Measurements from ENCODE around the gene TH.
"Not testable (repeated sequence)": the region's sequence is repeated elsewhere in the genome, so short reads cannot be mapped to it uniquely, and the experiment has no call there.

The TH gene

GRCh38 chr11:2129699-2130366, 41.8 kb downstream of the TH start:
- DNase-seq (ENCODE audit: low read depth), result no peak

GRCh38 chr11:2129308-2129698, 42.3 kb downstream of the TH start:
- DNase-seq (ENCODE audit: low read depth), result no peak

DNA sequence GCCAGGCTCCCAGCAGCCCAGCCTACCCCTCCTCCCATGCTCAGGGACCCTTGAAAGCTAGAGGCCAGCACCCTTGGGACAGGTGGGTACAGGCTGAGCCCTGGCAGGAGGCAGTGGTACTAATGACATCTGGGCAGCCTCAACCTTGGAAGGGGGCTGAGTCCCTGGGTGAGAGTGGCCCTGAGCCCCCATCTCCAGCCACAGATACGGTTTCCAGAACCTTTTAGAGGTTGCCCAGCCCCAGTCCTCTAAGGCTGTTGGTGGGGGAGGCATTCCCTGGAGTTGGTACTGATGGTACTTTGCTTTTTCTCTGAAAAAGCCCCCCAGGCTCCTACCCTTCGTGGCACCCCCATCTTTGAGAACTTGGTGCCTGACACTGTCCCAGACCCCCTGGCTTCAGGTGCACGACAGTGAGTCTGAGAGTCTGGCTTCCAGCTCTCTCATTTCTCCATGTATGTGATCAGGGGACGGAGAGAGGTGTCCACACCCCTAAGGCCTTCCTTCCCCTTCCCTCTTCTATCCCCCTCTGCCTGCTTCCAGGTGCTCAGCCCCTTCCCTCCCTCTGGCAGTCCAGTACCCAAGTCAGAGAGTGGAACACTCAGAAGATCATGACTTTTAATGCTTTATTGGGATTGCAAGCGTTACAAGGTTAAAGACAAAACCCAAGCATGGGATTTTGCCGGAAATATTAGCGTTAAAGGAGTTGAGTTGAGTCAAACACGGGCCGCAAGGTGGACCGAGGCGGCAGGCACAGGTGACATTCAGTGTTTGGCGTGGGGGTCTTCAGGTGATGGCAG, 42.9 kb downstream of the TH start:
- no peak for DNase-seq (ENCODE audit: low read depth)

- no peak for DNase-seq (ENCODE audit: low read depth)
Observed at GRCh38 chr11:2128130-2128510, 43.5 kb downstream of the TH start.

- no peak for DNase-seq (ENCODE audit: low read depth)
Observed at GRCh38 chr11:2127482-2128129, 44.0 kb downstream of the TH start.

- no peak for DNase-seq (ENCODE audit: low read depth)
Observed at GRCh38 chr11:2126520-2127085, 45.0 kb downstream of the TH start.

GRCh38 chr11:2124736-2125484, 46.7 kb downstream of the TH start:
- not testable (repeated sequence) for DNase-seq (ENCODE audit: low read depth)

DNA sequence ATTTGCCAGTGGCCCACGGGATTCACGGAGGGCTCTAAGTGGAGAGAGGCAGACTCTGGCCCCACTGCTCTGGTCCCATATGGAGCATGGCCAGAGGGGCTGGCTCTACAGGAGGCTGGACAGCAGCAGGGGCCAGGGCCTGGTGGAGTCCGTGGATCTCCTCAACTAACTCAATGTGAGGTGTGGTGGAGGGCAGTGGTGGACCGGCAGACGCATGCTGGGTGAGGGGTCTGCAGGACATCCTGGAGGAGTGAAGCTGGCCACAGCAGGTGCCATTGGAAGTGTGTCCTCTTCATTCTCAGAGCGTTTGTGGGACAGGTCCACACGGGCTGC, 48.0 kb downstream of the TH start:
- no peak for DNase-seq (ENCODE audit: low read depth)

- DNase-seq (ENCODE audit: low read depth), result no peak
Observed at GRCh38 chr11:2122907-2123627, 48.5 kb downstream of the TH start.

DNA sequence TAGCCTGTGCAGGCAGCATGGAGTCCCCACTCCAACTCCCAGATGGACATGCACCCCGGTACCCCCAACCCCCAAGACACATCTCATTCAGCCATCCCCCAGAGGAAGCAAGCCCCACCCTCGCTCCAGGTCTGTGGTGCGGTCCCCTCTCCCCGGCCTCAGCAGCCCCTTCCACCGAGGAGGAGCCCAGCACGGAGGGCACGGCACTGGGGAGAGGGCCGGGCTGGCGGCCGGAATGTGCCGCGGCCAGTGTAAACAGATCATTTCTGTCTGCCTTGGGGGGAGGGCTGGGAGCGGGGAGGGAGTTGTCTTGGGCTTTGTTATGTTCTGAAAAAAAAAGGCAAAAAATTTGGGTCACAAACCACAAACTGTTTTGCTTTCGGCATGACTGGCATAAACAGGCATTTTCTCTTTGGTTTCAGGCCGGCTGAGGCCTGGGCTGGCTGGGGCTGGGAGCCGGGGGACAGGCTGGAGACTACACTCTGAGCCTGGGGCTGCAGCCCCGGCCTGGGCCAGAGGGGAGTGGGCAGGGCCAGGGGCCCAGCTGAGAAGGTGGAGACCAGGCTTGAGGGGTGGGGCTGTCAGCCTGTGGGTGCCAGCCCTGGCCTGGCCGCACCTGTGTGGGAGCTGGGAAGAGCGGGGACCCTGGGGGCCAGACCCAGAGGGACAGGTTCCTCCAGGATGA, 49.3 kb downstream of the TH start:
- DNase-seq (ENCODE audit: low read depth), result no peak

DNA sequence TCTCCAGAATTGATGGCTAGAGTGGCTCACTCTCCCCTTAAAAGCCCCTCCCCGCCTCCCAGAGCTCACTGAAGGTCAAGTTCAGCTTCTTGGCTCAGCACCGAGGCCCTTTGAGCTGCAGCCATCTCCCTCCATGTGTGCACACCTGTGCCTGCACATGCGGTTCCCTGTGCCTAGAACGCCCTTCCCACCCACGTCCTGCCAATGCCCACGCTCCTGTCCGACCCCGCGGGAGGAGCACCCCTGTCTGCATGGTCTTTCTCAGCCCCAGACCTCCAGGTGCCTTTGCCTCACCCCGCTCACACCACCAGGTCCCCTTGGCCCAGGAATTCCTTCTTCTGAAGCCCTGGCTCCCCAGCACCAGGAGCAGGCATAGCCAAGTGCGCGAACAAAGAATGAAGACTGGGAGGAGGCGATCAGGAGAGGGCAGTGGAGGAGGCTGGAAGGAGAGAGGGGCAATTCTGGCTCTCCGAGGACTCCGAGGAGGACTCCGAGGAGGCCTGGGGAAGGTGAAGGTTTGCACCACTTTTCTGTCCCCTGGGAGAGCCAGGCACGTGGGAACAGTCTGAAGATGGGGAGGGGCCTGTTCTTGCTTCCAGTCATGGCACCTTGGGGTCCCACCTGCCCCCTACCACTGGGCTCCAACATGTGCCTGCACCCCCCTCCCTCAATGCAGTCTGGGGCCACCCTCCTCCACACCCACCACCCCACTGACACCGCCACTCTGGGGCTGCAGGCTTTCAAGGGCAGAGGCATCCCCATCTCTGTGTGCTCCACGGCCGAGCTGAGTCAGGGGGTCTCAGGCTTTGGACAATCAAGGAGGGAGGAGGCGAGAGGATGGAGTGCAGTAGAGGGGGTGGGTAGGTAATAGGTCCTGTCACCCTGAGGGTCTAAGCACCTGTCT, 50.1 kb downstream of the TH start:
- no peak for DNase-seq (ENCODE audit: low read depth)

DNA sequence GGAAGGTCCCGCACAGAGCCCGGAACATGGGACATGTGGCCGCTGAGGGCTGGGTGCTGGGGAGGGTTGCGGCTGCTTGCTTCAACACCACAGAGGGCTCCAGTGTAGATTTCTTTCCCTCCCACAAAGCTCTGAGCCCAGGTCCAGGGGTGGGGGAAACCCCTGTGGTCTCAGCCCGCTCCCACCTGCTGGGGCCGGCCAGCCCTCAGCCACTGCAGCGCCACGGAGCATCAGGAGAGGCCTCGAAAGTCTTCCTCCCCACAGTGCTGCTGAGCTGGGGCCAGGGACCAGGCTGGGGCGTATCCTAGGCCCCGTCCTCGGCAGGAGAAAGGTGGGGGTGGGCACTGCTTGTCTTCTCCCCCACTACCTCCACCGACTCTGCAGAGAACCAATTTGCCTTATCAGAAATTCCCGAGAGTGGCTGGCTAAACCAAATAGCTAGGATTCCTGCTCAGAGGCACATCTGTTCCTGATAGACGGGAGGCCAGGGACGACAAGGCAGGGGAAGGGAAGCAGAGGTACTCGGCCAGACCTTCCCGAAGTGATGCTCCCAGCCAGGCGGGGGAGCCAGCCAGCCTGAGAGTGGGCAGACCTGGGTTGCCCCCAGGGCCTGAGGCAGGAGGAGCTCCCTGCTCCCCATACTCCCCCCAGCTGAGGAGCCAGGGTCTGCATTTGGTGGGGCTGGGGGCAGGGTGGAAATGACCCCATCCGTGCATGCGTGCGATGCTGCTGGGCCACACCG, 51.1 kb downstream of the TH start:
- no peak for DNase-seq (ENCODE audit: low read depth)

DNA sequence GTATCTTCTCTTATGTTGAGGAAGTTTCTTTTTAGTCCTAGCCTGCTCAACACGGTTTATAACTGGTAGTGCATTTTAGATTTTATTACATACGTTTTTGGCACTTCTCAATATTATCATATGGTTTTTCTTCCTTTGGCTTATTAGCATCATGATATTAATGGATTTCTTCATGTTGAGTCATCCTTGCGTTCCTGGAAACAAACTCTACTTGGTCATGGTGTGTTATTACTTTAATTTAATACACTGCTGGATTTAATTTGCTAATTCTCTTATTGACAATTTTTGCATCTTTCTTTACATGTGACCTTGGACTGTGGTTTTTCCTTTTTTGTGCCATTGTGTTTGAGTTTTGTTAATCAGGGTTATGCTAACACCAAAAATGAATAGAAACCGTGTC, 52.9 kb downstream of the TH start:
- DNase-seq (ENCODE audit: low read depth), result no peak

DNA sequence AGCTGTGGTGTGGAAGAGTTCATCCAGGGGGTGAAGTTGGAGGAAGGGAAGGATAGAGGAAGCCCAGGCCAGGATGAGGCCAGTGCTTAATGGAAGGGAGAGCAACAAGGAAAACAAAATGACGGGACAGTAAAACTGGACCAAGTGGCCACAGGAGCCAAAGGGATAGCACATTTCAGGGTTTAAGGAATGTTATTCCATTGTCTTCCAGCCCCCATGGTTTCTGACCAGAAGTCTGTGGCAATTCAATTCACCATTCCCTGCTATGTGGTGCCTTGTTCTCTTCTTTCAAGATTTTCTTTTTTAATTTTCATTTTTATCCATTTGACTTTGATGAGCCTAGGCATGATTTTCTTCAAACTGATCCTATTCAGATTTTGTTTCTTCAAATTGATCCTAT, 54.9 kb downstream of the TH start:
- DNase-seq (ENCODE audit: low read depth), result no peak

GRCh38 chr11:2115308-2115707, 56.3 kb downstream of the TH start:
- no peak for DNase-seq (ENCODE audit: low read depth)

DNA sequence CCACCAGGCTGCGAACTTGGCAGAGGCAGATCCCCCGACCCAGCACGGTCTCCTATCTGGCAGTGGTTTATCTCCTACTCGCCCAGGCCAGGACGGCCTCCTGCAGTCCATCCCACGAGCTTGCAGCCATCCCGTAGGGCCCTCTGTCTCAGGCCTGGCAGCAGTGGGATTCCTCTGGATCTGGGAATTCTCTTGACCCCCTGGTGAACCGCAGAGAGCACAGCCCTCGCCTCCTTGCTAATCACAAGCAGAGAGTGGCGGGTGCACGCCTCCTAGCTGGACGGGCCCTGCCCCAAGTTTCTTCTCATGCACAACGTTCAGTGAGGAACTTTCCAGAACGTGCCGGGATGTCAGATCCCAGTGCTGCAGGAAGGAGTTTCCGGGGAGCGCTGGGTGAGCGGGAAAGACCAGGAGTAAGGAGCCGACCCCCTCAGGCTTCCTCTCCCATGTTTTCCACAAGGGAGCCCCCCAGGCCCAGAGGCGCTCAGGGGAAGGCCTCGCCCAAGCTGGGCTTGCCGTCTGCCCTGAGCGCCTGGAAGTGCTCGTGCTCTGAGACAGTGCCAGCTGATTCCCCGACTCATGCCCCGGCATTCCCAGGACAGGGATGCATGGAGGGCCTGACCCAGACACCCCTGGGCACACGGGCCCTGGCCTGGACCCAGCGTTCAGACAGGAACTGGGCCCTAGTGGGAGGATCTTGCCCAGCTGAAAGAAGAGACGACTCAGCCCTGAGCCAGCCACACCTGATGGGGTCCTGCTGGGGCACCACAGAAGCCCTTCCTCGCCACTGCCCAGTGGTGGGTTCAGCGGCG, 57.0 kb downstream of the TH start:
- no peak for DNase-seq (ENCODE audit: low read depth)
